ENCODE results near the gene SERPINF2. TPM values are rescaled to one million over a fixed set of nuclear protein-coding genes. Genes with fewer than 3 reads are reported as not detected.

SERPINF2 gene
- polyA plus RNA-seq, 1 donor (not counting 4 experiments of a cell fraction or from before 2014, with no cell fraction given) = 0.96 TPM

- Histone ChIP-seq H3K9ac (ENCODE audit: control insufficient read depth, extremely low read depth, insufficient read depth, low read length) (no peak overlapping the region), H3K9me3 (ENCODE audit: control insufficient read depth, low read depth, low read length) (no peaks in the 10 kb centered on the region), H3K4me3 (ENCODE audit: control insufficient read depth in 2 of 3, extremely low read depth in 1 of 3, insufficient read depth in 2 of 3, low read depth in 1 of 3, low read length in 3 of 3) (no peak overlapping the region), H3K79me2 (ENCODE audit: control insufficient read depth, insufficient read depth, low read length) (no peaks in the 10 kb centered on the region), H3K4me1 (ENCODE audit: control insufficient read depth, extremely low read depth, insufficient read depth, low read length) (peaks cover 25% of the 10 kb centered on the region), H4K20me1 (ENCODE audit: control insufficient read depth, extremely low read depth, insufficient read depth, low read length) (no peaks in the 10 kb centered on the region), H3K9me1 (ENCODE audit: control insufficient read depth, extremely low read depth, insufficient read depth, low read length) (no peaks in the 10 kb centered on the region), H3K27ac (ENCODE audit: control insufficient read depth, insufficient read depth, low read length) (no peak overlapping the region), H3K4me2 (ENCODE audit: control insufficient read depth, extremely low read depth, insufficient read depth, low read depth, low read length) (no peak overlapping the region), H2AFZ (ENCODE audit: control insufficient read depth, low read length) (no peak overlapping the region), H3K27me3 (ENCODE audit: control insufficient read depth, extremely low read depth, insufficient read depth, low read length) (no peaks in the 10 kb centered on the region), H3K36me3 (ENCODE audit: control insufficient read depth in 2 of 2, extremely low read depth in 1 of 2, insufficient read depth in 2 of 2, low read length in 2 of 2) (no peaks in the 10 kb centered on the region)
- no peak for TF ChIP-seq CTCF (optimal IDR thresholded peaks at IDR 0.05 in 1 of 3, IDR thresholded peaks at IDR 0.05 in 1 of 3, conservative IDR thresholded peaks at IDR 0.05 in 1 of 3; ENCODE audit: extremely low read depth in 1 of 3, insufficient read depth in 2 of 3, low read length in 3 of 3)
- TF ChIP-seq EZH2 (IDR thresholded peaks at IDR 0.05; ENCODE audit: low read length) = no peak
- FAIRE-seq (no peak), DNase-seq (ENCODE audit: low read depth, low spot score) (no peak)
- dilution Hi-C loops (cut with MboI; ENCODE audit: extremely low pct_ligation_motif_present, low sequenced_read_pairs) = no loop called here
These were observed 16.1 kb downstream of the SERPINF2 start for GRCh38 chr17:1758807-1759206.

GRCh38 chr17:1759529-1759928 is 16.9 kb downstream of the SERPINF2 start:
- DNase-seq (ENCODE audit: low read depth, low spot score) (no peak), FAIRE-seq (peak; percentile 23)
- H3K36me3 ChIP-seq (ENCODE audit: control insufficient read depth in 2 of 2, extremely low read depth in 1 of 2, insufficient read depth in 2 of 2, low read length in 2 of 2) = no peaks in the 10 kb centered on the region
- H3K4me3 ChIP-seq (ENCODE audit: control insufficient read depth in 2 of 3, extremely low read depth in 1 of 3, insufficient read depth in 2 of 3, low read depth in 1 of 3, low read length in 3 of 3) = no peak overlapping the region
- peak overlapping the region; percentile 33 for H3K9ac ChIP-seq (ENCODE audit: control insufficient read depth, extremely low read depth, insufficient read depth, low read length)
- dilution Hi-C loops (cut with MboI; ENCODE audit: extremely low pct_ligation_motif_present, low sequenced_read_pairs) = no loop called here
- no peaks in the 10 kb centered on the region for H3K27me3 ChIP-seq (ENCODE audit: control insufficient read depth, extremely low read depth, insufficient read depth, low read length)
- peak overlapping the region; percentile 58 for H3K4me2 ChIP-seq (ENCODE audit: control insufficient read depth, extremely low read depth, insufficient read depth, low read depth, low read length)
- H3K27ac ChIP-seq (ENCODE audit: control insufficient read depth, insufficient read depth, low read length) = no peak overlapping the region
- TF ChIP-seq CTCF (optimal IDR thresholded peaks at IDR 0.05 in 1 of 3, IDR thresholded peaks at IDR 0.05 in 1 of 3, conservative IDR thresholded peaks at IDR 0.05 in 1 of 3; ENCODE audit: extremely low read depth in 1 of 3, insufficient read depth in 2 of 3, low read length in 3 of 3) (no peak), EZH2 (IDR thresholded peaks at IDR 0.05; ENCODE audit: low read length) (no peak)
- H4K20me1 ChIP-seq (ENCODE audit: control insufficient read depth, extremely low read depth, insufficient read depth, low read length) = no peaks in the 10 kb centered on the region
- H3K9me1 ChIP-seq (ENCODE audit: control insufficient read depth, extremely low read depth, insufficient read depth, low read length) = no peaks in the 10 kb centered on the region
- no peaks in the 10 kb centered on the region for H3K9me3 ChIP-seq (ENCODE audit: control insufficient read depth, low read depth, low read length)
- no peak overlapping the region for H2AFZ ChIP-seq (ENCODE audit: control insufficient read depth, low read length)
- no peaks in the 10 kb centered on the region for H3K79me2 ChIP-seq (ENCODE audit: control insufficient read depth, insufficient read depth, low read length)
- H3K4me1 ChIP-seq (ENCODE audit: control insufficient read depth, extremely low read depth, insufficient read depth, low read length) = peaks cover 32% of the 10 kb centered on the region
